ENCODE results near the gene NFKBIZ. TPM values are rescaled to one million over a fixed set of nuclear protein-coding genes. Genes with fewer than 3 reads are reported as not detected.

The NFKBIZ gene
- total and polyA plus RNA-seq, 9 of the 15 experiments (the other 6 are each of a cell fraction or from before 2014, with no cell fraction given), result 1.2 to 13.7 (median 5.7) TPM

DNA sequence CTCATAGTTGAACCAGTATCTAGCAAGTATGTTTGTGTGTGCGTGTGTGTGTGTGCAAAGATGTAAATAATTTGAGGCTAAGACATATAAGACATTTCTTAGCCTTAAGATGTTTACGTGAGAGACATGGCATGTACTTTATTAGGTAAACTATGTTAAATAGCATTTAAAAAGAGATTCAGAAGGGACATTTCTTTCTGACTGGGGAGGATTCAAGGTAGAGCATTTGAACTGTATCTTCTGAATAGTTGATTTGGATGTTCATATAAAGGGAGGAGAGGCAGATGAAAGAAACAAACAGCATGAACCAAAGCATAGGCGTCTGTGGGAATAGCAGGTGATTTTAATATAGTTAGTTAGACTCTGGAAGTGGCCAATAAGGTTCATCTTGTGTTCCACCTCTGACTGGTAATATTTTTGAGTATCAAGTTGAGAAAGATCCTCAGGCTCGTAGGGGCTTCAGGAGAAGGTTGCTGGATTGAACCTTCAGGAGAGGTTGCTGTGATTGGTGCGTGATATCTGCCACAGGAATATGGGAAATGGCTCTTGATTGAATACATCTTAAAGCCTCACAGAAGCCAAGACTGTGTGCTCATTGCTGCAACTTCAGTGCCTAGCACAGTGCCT, 12.6 kb downstream of the NFKBIZ start (continued):
- no peak for TF ChIP-seq STAG1 (CRISPR knock-in tag; IDR thresholded peaks at IDR 0.05; ENCODE audit: borderline replicate concordance)
- no peak for TF ChIP-seq ZZZ3 (IDR thresholded peaks at IDR 0.05)
- no peak for TF ChIP-seq RBM39 (optimal IDR thresholded peaks at IDR 0.05; ENCODE audit: low read depth, low read length)
- TF ChIP-seq CCNT2 (IDR thresholded peaks at IDR 0.05; ENCODE audit: borderline replicate concordance, extremely low read depth, insufficient read length, low read depth, low read length), result no peak

DNA sequence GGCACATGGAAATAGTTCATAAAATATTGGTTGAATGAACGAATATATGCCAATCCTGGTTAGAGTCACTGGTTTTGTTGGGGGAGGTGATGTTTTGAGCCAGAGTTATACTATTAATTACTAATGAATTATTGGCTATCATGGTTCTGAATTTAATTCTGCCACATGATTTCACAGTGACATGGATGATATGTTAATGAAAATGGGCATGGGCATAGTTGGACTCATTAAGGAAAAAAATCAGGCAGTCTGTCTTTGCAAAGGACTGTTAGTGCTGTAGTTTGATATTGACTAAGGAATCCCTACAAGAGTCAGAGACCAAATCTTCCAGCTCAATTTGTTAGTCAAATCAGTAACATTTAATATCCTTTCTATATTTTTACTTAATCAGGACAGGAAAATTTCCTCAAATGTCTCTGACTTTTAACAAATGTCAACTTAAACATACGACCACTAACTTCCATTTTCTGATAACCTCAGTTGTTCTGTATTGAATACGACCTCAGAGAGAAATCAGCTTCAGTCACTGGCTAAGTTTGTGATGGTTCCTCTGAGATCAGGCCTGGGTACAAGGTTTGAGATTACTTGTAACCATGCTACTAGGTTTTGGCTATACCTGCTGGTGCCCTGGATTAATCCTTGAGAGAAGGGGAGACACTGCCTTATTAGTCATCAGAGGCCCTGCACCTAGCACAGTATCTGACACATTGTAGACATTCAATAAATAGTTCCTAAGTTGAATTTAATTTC, 13.3 kb downstream of the NFKBIZ start:
- ATAC-seq (no peak), DNase-seq (ENCODE audit: extremely low read depth in 1 of 4, low spot score in 3 of 4) (no peak), FAIRE-seq (no peak)
- no peaks in the 10 kb centered on the region for H3K9me3 ChIP-seq (replicated peaks; ENCODE audit: control insufficient read depth, insufficient read depth, low read depth, low read length)
- no peak overlapping the region for H2AFZ ChIP-seq (ENCODE audit: low read depth, low read length)
- in situ Hi-C loops (cut with MboI), result no loop called here
- intact Hi-C loops (cut with micrococcal nuclease), result no loop called here
- H3K27ac ChIP-seq (ENCODE audit: extremely low read depth, low read depth, low read length), result no peak overlapping the region
- H4K20me1 ChIP-seq (replicated peaks; ENCODE audit: control insufficient read depth, insufficient read depth, low read length), result no peaks in the 10 kb centered on the region
- H3K79me2 ChIP-seq (ENCODE audit: control insufficient read depth, insufficient read depth, low read length), result no peaks in the 10 kb centered on the region
- BruUV-seq (replicated peaks), result no TSS peak
- no peak overlapping the region for H3K9ac ChIP-seq (ENCODE audit: insufficient read depth in 1 of 2, low read depth in 2 of 2, low read length in 2 of 2)
- WGBS (ENCODE audit: insufficient coverage, low coverage, missing lambda C conversion rate), result 51% methylated on average over 3 of the region's 3 CpGs
- ChIA-PET CTCF (ENCODE audit: low intra/inter-chr PET ratio) (no interaction called here), POLR2A (interaction anchor here (1.5 kb wide), 1 partner anchor 97 kb away, joined by 3 read pairs; no protein-coding TSS in a partner anchor)
- H3K4me1 ChIP-seq (replicated peaks in 1 of 2; ENCODE audit: control insufficient read depth in 2 of 2, insufficient read depth in 2 of 2, low read length in 2 of 2), result no peaks in the 10 kb centered on the region; a peak in 1 of 5 replicates
- no peaks in the 10 kb centered on the region for H3K9me1 ChIP-seq (ENCODE audit: control insufficient read depth, insufficient read depth, low read length)
- H3K4me2 ChIP-seq (ENCODE audit: insufficient read depth, low read length), result no peak overlapping the region
- H3K36me3 ChIP-seq (ENCODE audit: control insufficient read depth, insufficient read depth, low read length), result peaks cover 31% of the 10 kb centered on the region; the same call in 2 of the 3 replicates
- H3K4me3 ChIP-seq, result no peak overlapping the region
- no peaks in the 10 kb centered on the region for H3K27me3 ChIP-seq (ENCODE audit: control insufficient read depth in 2 of 2, insufficient read depth in 2 of 2, low read length in 2 of 2)
- TF ChIP-seq PHF8 (IDR thresholded peaks at IDR 0.05; ENCODE audit: borderline replicate concordance, low read length) (no peak), DDX20 (tag; IDR thresholded peaks at IDR 0.05; ENCODE audit: low read depth) (no peak), FIP1L1 (IDR thresholded peaks at IDR 0.05; ENCODE audit: low read depth, low read length, poor library complexity, severe bottlenecking) (no peak), ZNF785 (CRISPR knock-in tag; IDR thresholded peaks at IDR 0.05) (no peak), MEF2A (IDR thresholded peaks at IDR 0.05; ENCODE audit: control insufficient read depth, low read depth, low read length) (no peak), ZNF77 (CRISPR knock-in tag; IDR thresholded peaks at IDR 0.05) (no peak), NFXL1 (CRISPR knock-in tag; IDR thresholded peaks at IDR 0.05) (no peak), SOX6 (IDR thresholded peaks at IDR 0.05) (no peak)
- TF ChIP-seq, protein P1, sequence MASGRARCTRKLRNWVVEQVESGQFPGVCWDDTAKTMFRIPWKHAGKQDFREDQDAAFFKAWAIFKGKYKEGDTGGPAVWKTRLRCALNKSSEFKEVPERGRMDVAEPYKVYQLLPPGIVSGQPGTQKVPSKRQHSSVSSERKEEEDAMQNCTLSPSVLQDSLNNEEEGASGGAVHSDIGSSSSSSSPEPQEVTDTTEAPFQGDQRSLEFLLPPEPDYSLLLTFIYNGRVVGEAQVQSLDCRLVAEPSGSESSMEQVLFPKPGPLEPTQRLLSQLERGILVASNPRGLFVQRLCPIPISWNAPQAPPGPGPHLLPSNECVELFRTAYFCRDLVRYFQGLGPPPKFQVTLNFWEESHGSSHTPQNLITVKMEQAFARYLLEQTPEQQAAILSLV (tag; IDR thresholded peaks at IDR 0.05), result no peak
- TF ChIP-seq, protein P2, sequence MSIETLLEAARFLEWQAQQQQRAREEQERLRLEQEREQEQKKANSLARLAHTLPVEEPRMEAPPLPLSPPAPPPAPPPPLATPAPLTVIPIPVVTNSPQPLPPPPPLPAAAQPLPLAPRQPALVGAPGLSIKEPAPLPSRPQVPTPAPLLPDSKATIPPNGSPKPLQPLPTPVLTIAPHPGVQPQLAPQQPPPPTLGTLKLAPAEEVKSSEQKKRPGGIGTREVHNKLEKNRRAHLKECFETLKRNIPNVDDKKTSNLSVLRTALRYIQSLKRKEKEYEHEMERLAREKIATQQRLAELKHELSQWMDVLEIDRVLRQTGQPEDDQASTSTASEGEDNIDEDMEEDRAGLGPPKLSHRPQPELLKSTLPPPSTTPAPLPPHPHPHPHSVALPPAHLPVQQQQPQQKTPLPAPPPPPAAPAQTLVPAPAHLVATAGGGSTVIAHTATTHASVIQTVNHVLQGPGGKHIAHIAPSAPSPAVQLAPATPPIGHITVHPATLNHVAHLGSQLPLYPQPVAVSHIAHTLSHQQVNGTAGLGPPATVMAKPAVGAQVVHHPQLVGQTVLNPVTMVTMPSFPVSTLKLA (conservative IDR thresholded peaks at IDR 0.05), result no peak
- TF ChIP-seq, protein P3, sequence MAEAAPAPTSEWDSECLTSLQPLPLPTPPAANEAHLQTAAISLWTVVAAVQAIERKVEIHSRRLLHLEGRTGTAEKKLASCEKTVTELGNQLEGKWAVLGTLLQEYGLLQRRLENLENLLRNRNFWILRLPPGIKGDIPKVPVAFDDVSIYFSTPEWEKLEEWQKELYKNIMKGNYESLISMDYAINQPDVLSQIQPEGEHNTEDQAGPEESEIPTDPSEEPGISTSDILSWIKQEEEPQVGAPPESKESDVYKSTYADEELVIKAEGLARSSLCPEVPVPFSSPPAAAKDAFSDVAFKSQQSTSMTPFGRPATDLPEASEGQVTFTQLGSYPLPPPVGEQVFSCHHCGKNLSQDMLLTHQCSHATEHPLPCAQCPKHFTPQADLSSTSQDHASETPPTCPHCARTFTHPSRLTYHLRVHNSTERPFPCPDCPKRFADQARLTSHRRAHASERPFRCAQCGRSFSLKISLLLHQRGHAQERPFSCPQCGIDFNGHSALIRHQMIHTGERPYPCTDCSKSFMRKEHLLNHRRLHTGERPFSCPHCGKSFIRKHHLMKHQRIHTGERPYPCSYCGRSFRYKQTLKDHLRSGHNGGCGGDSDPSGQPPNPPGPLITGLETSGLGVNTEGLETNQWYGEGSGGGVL (CRISPR knock-in tag; IDR thresholded peaks at IDR 0.05), result no peak
